GM21447 (cell line): ENCODE measurements around the gene MYO18B.

ENCODE experiments used
- ATAC-seq: cut with Tn5 transposase; IDR thresholded peaks from one replicate; pipeline ENCODE4 v1.9.1; 2021; ENCODE audit not compliant: unreplicated experiment

Gene MYO18B

GRCh38 chr22:25748140-25748539 is 6.2 kb downstream of the MYO18B start:
- ATAC-seq, result no peak

GRCh38 chr22:25748704-25749103 is 6.7 kb downstream of the MYO18B start:
- no peak for ATAC-seq

GRCh38 chr22:25749420-25750169 is 7.6 kb downstream of the MYO18B start:
- ATAC-seq, result no peak

- ATAC-seq, result no peak
Observed at GRCh38 chr22:25750569-25751173, 8.7 kb downstream of the MYO18B start.

- no peak for ATAC-seq
Observed at GRCh38 chr22:25751174-25751581, 9.2 kb downstream of the MYO18B start.

GRCh38 chr22:25752615-25753214 is 10.7 kb downstream of the MYO18B start:
- no peak for ATAC-seq

GRCh38 chr22:25753252-25753651 is 11.3 kb downstream of the MYO18B start:
- ATAC-seq, result no peak

- no peak for ATAC-seq
Observed at GRCh38 chr22:25754527-25755202, 12.7 kb downstream of the MYO18B start.

- ATAC-seq, result no peak
Observed at GRCh38 chr22:25757686-25758085, 15.7 kb downstream of the MYO18B start.

GRCh38 chr22:25758316-25758715 is 16.3 kb downstream of the MYO18B start:
- ATAC-seq, result no peak

- no peak for ATAC-seq
Observed at GRCh38 chr22:25759825-25760231, 17.8 kb downstream of the MYO18B start.

- no peak for ATAC-seq
Observed at GRCh38 chr22:25760294-25760693, 18.3 kb downstream of the MYO18B start.

GRCh38 chr22:25760848-25761595 is 19.0 kb downstream of the MYO18B start:
- ATAC-seq, result no peak

GRCh38 chr22:25762147-25762546 is 20.2 kb downstream of the MYO18B start:
- ATAC-seq, result no peak

GRCh38 chr22:25763239-25763777 is 21.3 kb downstream of the MYO18B start:
- ATAC-seq, result no peak

- ATAC-seq, result no peak
Observed at GRCh38 chr22:25764270-25765015, 22.5 kb downstream of the MYO18B start.

- no peak for ATAC-seq
Observed at GRCh38 chr22:25765016-25765367, 23.0 kb downstream of the MYO18B start.

GRCh38 chr22:25765801-25766200 is 23.8 kb downstream of the MYO18B start:
- ATAC-seq, result no peak

- ATAC-seq, result no peak
Observed at GRCh38 chr22:25766418-25766817, 24.4 kb downstream of the MYO18B start.

- no peak for ATAC-seq
Observed at GRCh38 chr22:25770333-25770732, 28.3 kb downstream of the MYO18B start.
